ENCODE data around the gene VIL1.

DNA sequence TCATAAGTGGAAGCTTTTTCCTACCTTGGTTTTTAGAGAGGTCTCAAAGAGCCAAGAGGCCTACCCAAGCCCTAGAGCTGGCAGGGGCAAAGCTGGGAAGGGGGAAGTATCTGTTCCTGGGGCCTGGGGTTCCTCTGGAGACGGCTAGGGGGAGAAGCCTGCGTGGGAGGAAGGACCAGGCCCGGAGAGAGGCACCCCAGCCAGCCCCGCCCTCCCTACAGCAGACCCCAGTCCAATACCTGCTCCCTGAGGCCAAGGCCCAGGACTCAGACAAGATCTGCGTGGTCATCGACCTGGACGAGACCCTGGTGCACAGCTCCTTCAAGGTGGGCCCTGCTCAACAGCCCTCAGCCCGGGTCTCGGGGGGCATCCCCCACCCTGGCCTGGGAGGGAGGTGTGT lies 17.0 kb upstream of the VIL1 start:
- TF ChIP-seq, protein P1, sequence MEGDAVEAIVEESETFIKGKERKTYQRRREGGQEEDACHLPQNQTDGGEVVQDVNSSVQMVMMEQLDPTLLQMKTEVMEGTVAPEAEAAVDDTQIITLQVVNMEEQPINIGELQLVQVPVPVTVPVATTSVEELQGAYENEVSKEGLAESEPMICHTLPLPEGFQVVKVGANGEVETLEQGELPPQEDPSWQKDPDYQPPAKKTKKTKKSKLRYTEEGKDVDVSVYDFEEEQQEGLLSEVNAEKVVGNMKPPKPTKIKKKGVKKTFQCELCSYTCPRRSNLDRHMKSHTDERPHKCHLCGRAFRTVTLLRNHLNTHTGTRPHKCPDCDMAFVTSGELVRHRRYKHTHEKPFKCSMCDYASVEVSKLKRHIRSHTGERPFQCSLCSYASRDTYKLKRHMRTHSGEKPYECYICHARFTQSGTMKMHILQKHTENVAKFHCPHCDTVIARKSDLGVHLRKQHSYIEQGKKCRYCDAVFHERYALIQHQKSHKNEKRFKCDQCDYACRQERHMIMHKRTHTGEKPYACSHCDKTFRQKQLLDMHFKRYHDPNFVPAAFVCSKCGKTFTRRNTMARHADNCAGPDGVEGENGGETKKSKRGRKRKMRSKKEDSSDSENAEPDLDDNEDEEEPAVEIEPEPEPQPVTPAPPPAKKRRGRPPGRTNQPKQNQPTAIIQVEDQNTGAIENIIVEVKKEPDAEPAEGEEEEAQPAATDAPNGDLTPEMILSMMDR (conservative IDR thresholded peaks at IDR 0.05; ENCODE audit: low read depth, low read length): no peak
- TF ChIP-seq EZH2 (IDR thresholded peaks at IDR 0.05; ENCODE audit: low read length, unreplicated experiment) (no peak), EZH2phosphoT487 (IDR thresholded peaks at IDR 0.05; ENCODE audit: borderline replicate concordance, low read length) (no peak)
